SK-N-SH (cell line): ENCODE measurements around the gene TEX22.

ENCODE experiments used
- CTCF ChIP-seq: fragments of 200-600 bp; sonication (generic); IDR thresholded peaks from 2 replicates; pipeline ENCODE4 v1.6.1; 2017; ENCODE audit warnings: antibody characterized with exemption, mild to moderate bottlenecking, moderate library complexity
- ELF1 ChIP-seq: IDR thresholded peaks from 2 replicates; pipeline ENCODE4 v1.4.0; 2012
- IRF3 ChIP-seq: fragments of 150-350 bp; IDR thresholded peaks from 2 replicates; pipeline ENCODE4 v1.6.1; 2016; ENCODE audit warnings: mild to moderate bottlenecking, low read depth, low read length
- NFIC ChIP-seq: IDR thresholded peaks from 2 replicates; pipeline ENCODE4 v1.4.0; 2012; ENCODE audit warnings: borderline replicate concordance
- RAD21 ChIP-seq: IDR thresholded peaks from 2 replicates; pipeline ENCODE4 v1.6.1; 2012; ENCODE audit warnings: mild to moderate bottlenecking, low read length
- RFX5 ChIP-seq: IDR thresholded peaks from 2 replicates; pipeline ENCODE4 v1.6.1; 2012; ENCODE audit warnings: mild to moderate bottlenecking, improper control_type of control experiment, low read length
- SIN3A ChIP-seq: IDR thresholded peaks from 2 replicates; pipeline ENCODE4 v1.6.1; 2012; ENCODE audit warnings: low read depth, mild to moderate bottlenecking, low read length, moderate library complexity, borderline replicate concordance

- TF ChIP-seq RAD21 (no peak), SIN3A (no peak), CTCF (no peak), IRF3 (no peak), RFX5 (no peak), NFIC (no peak), ELF1 (no peak)
Observed at GRCh38 chr14:105410642-105411016, 12.3 kb downstream of the TEX22 start.
